Measurements from ENCODE around the gene GADD45A. TPM values are rescaled to one million over a fixed set of nuclear protein-coding genes. Genes with fewer than 3 reads are reported as not detected.

The GADD45A gene
- polyA plus RNA-seq, 1 of the 3 experiments (the other 2 are of a cell fraction): 164 TPM

GRCh38 chr1:67726224-67726623 lies 41.2 kb downstream of the GADD45A start:
- peaks cover 0 to 4% of the 10 kb centered on the region in 2 experiments for H3K36me3 ChIP-seq (replicated peaks in 1 of 2; ENCODE audit: control insufficient read depth in 1 of 2, insufficient read depth in 2 of 2, low read length in 1 of 2)
- CTCF ChIA-PET: interaction anchor here (1.0 kb wide), 1 partner anchor 34 kb away, joined by 5 read pairs; no protein-coding TSS in a partner anchor
- H4K20me1 ChIP-seq (ENCODE audit: insufficient read depth): no peaks in the 10 kb centered on the region
- POLR2A ChIA-PET: no interaction called here
- no peaks in the 10 kb centered on the region for H3K9me2 ChIP-seq
- peak overlapping the region; percentile 89 to 95; a peak in 3 of 4 replicates for H3K27ac ChIP-seq (ENCODE audit: low read depth in 2 of 2, low read length in 1 of 2)
- no peaks in the 10 kb centered on the region for H3K27me3 ChIP-seq (ENCODE audit: insufficient read depth)
- peaks cover 30 to 44% of the 10 kb centered on the region in 2 experiments for H3K4me1 ChIP-seq (ENCODE audit: control insufficient read depth in 1 of 2, insufficient read depth in 2 of 2, low read depth in 1 of 2, low read length in 1 of 2)
- no peak overlapping the region for H3K9ac ChIP-seq
- H3K4me3 ChIP-seq (ENCODE audit: low read depth in 2 of 2, low read length in 1 of 2): no peak overlapping the region
- peaks cover 42% of the 10 kb centered on the region for H3F3A ChIP-seq (replicated peaks; ENCODE audit: insufficient read depth)
- H3K4me2 ChIP-seq: no peak overlapping the region
- no peaks in the 10 kb centered on the region for H3K9me3 ChIP-seq
- DNase-seq: no peak
- H3K79me2 ChIP-seq (ENCODE audit: insufficient read depth): peaks cover 48% of the 10 kb centered on the region
- H2AFZ ChIP-seq (ENCODE audit: low read depth): no peak overlapping the region
- no peak for TF ChIP-seq CTCF (IDR thresholded peaks at IDR 0.05)
- TF ChIP-seq NRF1 (IDR thresholded peaks at IDR 0.05; ENCODE audit: low read depth, low read length): no peak
- TF ChIP-seq POLR2AphosphoS5 (IDR thresholded peaks at IDR 0.05; ENCODE audit: low read depth, low read length): no peak
- TF ChIP-seq SMC3 (IDR thresholded peaks at IDR 0.05; ENCODE audit: low read depth, low read length): no peak
- no peak for TF ChIP-seq CHD2 (IDR thresholded peaks at IDR 0.05; ENCODE audit: low read length, partially characterized antibody)
- TF ChIP-seq USF1 (IDR thresholded peaks at IDR 0.05; ENCODE audit: borderline replicate concordance, low read depth): no peak
- TF ChIP-seq REST (IDR thresholded peaks at IDR 0.05; ENCODE audit: low read depth, low read length): no peak
- peak; percentile 80 for TF ChIP-seq TCF12 (IDR thresholded peaks at IDR 0.05)
- no peak for TF ChIP-seq RFX5 (IDR thresholded peaks at IDR 0.05; ENCODE audit: low read length)
- no peak for TF ChIP-seq YY1 (IDR thresholded peaks at IDR 0.05; ENCODE audit: low read depth)
- no peak for TF ChIP-seq RAD21 (IDR thresholded peaks at IDR 0.05; ENCODE audit: low read length)
- no peak for TF ChIP-seq USF2 (IDR thresholded peaks at IDR 0.05; ENCODE audit: borderline replicate concordance, low read depth, low read length)
- no peak for TF ChIP-seq IRF3 (IDR thresholded peaks at IDR 0.05; ENCODE audit: low read depth, low read length)
- TF ChIP-seq GABPA (IDR thresholded peaks at IDR 0.05; ENCODE audit: low read depth): no peak
- no peak for TF ChIP-seq MEF2A (IDR thresholded peaks at IDR 0.05; ENCODE audit: borderline replicate concordance, low read depth)
- no peak for TF ChIP-seq ZBTB33 (IDR thresholded peaks at IDR 0.05; ENCODE audit: borderline replicate concordance, low read depth)
- no peak for TF ChIP-seq ELF1 (IDR thresholded peaks at IDR 0.05)
- TF ChIP-seq SIN3A (IDR thresholded peaks at IDR 0.05; ENCODE audit: borderline replicate concordance, low read depth, low read length): no peak
- TF ChIP-seq NFIC (IDR thresholded peaks at IDR 0.05; ENCODE audit: borderline replicate concordance): peak; percentile 68
- no peak for TF ChIP-seq MXI1 (IDR thresholded peaks at IDR 0.05; ENCODE audit: low read depth, low read length)
- 0 out of 2 replicates have a peak, but pooled peaks have one; percentile 8 for TF ChIP-seq TEAD4 (IDR thresholded peaks at IDR 0.05; ENCODE audit: borderline replicate concordance, insufficient read depth)
- TF ChIP-seq FOSL2 (IDR thresholded peaks at IDR 0.05; ENCODE audit: borderline replicate concordance, low read depth): peak; percentile 64; the same call in 1 of the 2 replicates
- peak in 1 of 2 experiments; percentile 48; a peak in 1 of 4 replicates for TF ChIP-seq EP300 (IDR thresholded peaks at IDR 0.05; ENCODE audit: borderline replicate concordance in 1 of 2, low read depth in 1 of 2, low read length in 1 of 2)
- TF ChIP-seq RCOR1 (IDR thresholded peaks at IDR 0.05; ENCODE audit: low read length): no peak
- TF ChIP-seq RXRA (IDR thresholded peaks at IDR 0.05; ENCODE audit: borderline replicate concordance, low read depth): no peak

Data from SK-N-SH (cell line).